ENCODE data around the gene ZNF12.

- no peak for TF ChIP-seq CTCF (IDR thresholded peaks at IDR 0.05 in 2 of 3, conservative IDR thresholded peaks at IDR 0.05 in 1 of 3; ENCODE audit: control insufficient read depth in 2 of 3, extremely low read depth in 1 of 3, insufficient read depth in 1 of 3, low read depth in 3 of 3, low read length in 3 of 3)
- TF ChIP-seq ELK1 (IDR thresholded peaks at IDR 0.05; ENCODE audit: low read depth, low read length): no peak
- no peak for TF ChIP-seq RCOR1 (conservative IDR thresholded peaks at IDR 0.05; ENCODE audit: low read depth, low read length)
- no peak for TF ChIP-seq HDGF (IDR thresholded peaks at IDR 0.05)
- TF ChIP-seq TCF7 (IDR thresholded peaks at IDR 0.05; ENCODE audit: borderline replicate concordance): no peak
- TF ChIP-seq EP300 (IDR thresholded peaks at IDR 0.05; ENCODE audit: borderline replicate concordance in 1 of 2, control insufficient read depth in 1 of 2, low read depth in 2 of 2, low read length in 2 of 2): no peak
- TF ChIP-seq TCF12 (IDR thresholded peaks at IDR 0.05; ENCODE audit: low read depth, low read length): no peak
- no peak for TF ChIP-seq SIN3A (IDR thresholded peaks at IDR 0.05; ENCODE audit: low read depth, low read length)
- TF ChIP-seq JUNB (IDR thresholded peaks at IDR 0.05): no peak
- no peak for TF ChIP-seq SMC3 (IDR thresholded peaks at IDR 0.05; ENCODE audit: borderline replicate concordance, low read length)
- no peak for TF ChIP-seq MYC (IDR thresholded peaks at IDR 0.05; ENCODE audit: insufficient read depth, insufficient read length, insufficient replicate concordance, low read length, severe bottlenecking)
- no peak for TF ChIP-seq SUZ12 (IDR thresholded peaks at IDR 0.05; ENCODE audit: unreplicated experiment)
These were observed 6.0 kb downstream of the ZNF12 start for GRCh38 chr7:6700793-6701192.

Measured in GM12878 (cell line).